ENCODE measurements around the gene WFIKKN2.
"Not testable (repeated sequence)": the region's sequence is repeated elsewhere in the genome, so short reads cannot be mapped to it uniquely, and the experiment has no call there.

The WFIKKN2 gene

DNA sequence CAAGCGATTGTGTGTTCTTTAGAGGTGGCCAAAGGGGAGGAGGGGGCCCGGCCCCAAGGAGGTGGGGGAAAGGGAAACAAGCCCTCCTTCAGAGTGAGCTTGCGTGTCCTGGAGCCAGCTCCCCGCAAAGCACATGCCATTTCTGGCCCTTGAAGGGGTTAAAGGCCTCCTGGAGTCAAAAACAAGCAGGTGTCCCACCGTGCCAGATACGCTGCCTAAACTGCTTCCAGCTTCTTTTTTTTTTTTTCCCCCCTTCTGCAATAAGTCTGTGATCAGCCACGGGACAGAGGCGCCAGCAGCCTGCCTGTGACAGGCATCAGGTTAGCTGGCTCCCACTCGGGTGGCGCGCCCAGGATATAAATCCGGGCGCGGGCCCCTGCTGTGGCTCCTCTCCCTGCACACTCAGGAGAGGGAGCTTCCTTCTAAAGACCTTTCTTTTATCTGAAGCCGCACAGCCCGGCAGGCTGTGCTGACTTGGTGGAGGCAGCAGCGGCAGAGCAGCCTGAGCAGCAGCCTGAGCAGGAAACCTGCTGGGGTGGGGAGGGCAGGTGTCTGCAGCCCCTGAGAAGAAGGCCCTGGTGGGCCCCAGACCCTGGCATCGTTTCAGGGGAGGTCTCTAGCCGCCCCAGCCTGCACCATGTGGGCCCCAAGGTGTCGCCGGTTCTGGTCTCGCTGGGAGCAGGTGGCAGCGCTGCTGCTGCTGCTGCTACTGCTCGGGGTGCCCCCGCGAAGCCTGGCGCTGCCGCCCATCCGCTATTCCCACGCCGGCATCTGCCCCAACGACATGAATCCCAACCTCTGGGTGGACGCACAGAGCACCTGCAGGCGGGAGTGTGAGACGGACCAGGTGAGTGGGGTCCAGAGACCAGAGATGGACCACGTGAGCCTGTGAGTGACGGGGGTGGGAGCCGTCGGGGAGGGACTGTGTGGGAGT is at the start of gene WFIKKN2:
WFIKKN2 (plus strand) TSS at position 286 of the 934 bp plus-strand sequence; CDS start at position 638, 352 bp downstream.
- DNase-seq (ENCODE audit: low read depth, low spot score) = no peak

- no peak for DNase-seq (ENCODE audit: low read depth, low spot score)
Measured at GRCh38 chr17:50785946-50786570, 49.3 kb upstream of the WFIKKN2 start.

DNA sequence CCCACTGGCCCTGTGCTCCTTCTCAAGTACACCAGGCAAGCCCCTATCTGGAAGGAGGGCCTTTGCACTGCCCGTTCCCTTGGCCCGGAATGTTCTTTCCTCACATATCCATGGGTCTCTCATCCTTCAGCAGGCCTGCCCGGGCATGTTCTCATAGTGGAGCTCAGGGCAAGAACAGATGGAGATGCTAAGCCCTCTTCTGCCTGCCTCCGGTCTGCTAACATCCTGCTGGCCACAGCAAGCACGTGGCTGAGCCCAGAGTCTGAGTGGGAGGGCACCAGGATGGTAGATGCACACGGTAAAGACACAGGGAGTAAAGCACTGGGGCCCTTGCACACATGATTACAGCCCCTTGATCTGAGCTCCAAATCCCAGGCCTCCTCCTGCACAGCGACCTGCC is 48.3 kb upstream of the WFIKKN2 start:
- DNase-seq (ENCODE audit: low read depth, low spot score) = no peak

DNA sequence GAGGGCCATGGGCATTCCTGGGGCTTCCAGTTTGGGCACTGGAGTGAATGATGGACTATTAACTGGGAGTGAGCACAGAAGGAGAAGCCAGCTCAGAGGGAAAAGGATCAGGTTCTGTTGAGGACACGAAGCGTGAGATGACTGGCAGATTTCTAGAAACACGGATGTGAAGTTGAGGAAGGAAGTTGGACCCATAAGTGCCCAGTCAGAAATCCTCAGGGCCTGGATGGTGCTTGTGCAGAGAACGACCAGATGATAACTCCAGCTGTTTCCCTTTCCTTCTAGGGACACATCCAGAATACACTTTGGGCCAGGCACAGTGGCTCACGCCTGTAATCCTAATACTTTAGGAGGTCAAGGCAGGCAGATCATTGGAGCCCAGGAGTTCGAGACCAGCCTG is 44.8 kb upstream of the WFIKKN2 start:
- DNase-seq (ENCODE audit: low read depth, low spot score) = no peak

DNA sequence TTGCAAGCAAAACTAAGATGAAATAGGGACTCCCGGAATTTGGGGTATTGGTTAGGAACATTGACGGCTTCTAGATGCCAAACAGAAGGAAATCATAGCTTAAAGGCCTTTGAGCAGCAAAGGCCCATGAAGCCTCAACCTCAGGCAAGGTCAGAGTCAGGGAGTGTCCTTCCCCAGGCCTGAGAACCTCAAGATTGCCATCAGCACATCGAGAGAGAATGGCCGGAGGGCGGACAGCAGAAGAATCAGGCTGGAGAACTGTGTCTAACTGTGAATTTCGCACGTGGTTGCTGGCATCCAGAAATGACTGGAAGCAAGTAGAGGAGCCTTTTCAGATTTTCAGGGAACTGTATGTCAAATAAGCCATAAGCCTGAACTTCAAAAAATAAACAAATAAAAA is 43.3 kb upstream of the WFIKKN2 start:
- DNase-seq (ENCODE audit: low read depth, low spot score) = no peak

DNA sequence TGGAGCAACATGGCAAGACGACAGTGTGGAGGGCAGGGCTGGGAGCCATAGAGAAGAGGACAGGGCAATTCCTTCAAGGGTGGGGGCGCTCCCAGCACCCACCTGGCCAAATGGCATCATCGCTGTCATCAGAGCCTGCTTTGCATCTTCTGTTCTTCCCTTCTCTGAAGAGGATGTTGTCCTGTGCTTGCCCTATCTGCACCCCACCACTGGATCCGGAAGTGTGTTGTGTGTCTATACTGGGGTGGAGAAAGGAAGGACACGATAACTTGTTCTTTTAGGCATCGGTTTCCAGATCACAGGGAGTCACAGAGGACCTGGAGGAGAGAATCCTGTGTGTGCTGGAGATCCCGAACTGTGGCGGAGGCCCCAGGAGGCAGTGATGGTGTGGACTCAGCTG is 42.4 kb upstream of the WFIKKN2 start:
- no peak for DNase-seq (ENCODE audit: low read depth, low spot score)

GRCh38 chr17:50794361-50794760 is 41.0 kb upstream of the WFIKKN2 start:
- DNase-seq (ENCODE audit: low read depth, low spot score) = no peak

DNA sequence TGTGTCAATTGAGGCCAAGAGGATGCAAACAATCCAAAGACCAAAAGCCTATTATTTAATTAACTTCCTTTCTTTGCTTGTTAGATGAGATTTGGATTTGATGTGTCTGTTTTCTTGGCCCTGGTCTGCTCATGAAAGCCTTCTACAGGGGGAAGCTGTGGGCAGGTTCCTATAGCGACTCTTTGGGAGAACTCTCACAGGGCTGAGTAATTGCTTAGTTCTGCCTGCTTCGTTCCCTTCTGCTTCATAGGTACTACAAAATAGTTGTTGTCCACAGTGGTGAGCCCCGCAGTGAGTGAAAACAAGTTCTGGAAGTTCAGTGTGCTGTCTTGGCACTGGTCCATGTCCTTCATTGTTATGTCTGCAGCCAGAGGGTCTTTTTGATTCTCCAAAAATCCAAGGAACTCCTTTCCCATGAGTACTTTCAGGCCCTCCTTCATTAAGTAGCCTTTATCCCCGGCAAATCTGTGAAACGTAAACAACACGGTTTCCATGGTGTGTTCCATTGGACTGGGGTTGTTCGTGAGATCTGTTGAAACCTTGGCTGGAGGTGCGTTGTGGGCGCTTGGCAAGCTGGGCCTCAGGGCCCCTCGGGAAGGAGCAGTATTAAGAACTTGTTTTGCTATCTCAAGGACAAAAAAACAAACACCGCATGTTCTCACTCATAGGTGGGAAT is 38.1 kb upstream of the WFIKKN2 start:
- no peak for DNase-seq (ENCODE audit: low read depth, low spot score)

GRCh38 chr17:50798424-50799288 is 36.7 kb upstream of the WFIKKN2 start:
- no peak for DNase-seq (ENCODE audit: low read depth, low spot score)

- no peak for DNase-seq (ENCODE audit: low read depth, low spot score)
Measured at GRCh38 chr17:50799582-50799981, 35.8 kb upstream of the WFIKKN2 start.

- DNase-seq (ENCODE audit: low read depth, low spot score) = no peak
Measured at GRCh38 chr17:50800196-50800700, 35.1 kb upstream of the WFIKKN2 start.

DNA sequence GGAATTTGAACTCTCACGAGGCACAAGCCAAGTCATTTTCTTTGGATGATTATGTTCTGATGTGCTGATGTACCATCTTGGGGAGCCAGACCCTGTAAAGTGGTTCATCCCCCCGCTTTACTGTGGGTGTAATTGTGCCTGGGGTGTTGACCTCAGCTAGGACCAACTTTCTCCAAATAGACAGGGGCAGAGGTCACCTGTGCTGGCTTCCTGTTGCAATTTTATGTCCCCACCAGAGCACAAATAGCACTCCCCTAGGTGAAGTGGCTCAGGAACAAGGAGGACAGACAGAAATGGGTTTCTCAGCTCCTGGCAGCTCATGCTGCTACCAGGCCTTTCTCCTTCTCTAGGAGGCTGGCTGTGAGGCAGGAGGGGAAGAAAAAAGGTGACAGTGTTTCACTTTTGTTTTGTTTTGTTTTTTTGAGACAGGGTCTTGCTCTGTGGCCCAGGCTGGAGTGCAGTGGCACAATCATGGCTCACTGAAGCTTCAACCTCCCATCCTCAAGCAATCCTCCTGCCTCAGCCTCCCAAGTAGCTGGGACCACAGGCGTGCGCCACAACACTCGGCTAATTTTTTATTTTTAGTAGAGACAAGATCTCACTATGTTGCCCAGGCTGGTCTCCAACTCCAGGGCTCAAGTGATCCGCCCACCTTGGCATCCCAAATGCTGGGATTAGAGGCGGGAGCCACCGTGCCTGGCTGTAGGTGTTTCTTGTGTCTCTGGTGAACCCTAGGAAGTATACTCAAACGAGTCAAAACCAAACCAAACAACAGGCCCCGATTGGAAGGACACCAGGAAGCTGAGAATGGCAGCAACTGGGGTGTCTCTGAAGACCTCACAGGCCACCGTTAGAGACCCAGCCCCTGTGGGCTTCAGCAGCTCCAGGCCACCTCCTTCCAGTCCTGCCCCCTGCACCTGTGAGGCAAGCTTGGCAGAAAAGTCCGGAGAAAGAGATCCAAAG is 32.5 kb upstream of the WFIKKN2 start:
- DNase-seq (ENCODE audit: low read depth, low spot score) = no peak

DNA sequence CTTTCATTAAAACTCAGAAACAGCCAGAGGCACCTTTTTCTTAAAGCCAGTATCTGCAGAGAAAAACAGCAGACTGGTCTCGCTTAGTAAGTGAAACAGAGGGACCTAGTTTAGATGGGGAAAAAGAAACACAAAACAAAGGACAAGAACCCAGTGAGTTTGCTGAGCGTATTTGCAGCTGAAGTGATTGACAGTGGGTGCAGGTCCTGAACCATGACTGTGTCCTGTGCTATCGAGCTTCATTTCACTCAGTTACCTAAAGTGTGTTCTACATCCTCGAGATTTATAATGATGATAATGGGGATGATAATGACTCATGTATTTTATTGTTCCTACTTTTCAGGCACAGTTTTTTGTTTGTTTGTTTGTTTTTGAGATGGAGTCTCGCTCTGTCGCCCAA is 31.7 kb upstream of the WFIKKN2 start:
- DNase-seq (ENCODE audit: low read depth, low spot score) = no peak

GRCh38 chr17:50804749-50805475 is 30.5 kb upstream of the WFIKKN2 start:
- DNase-seq (ENCODE audit: low read depth, low spot score) = not testable (repeated sequence)

DNA sequence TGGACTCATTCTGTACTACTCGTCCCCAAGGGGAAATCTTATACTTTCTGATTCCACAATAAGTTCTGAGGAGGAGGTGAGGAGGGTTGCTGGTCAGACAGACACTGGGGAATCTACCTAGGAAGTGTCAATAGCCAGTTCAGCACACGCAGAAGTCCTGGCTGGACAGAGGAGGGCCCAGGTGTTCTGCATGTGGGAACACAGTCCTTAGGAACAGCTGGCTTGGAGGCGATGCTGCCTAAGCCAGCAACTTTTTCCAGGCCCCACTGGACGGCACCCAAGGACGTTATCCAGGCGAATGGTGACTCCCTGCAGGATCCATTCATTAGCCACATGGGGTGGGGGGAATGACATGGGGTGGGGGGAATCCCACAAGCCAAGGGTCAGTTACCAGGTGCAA is 29.9 kb upstream of the WFIKKN2 start:
- DNase-seq (ENCODE audit: low read depth, low spot score) = no peak

DNA sequence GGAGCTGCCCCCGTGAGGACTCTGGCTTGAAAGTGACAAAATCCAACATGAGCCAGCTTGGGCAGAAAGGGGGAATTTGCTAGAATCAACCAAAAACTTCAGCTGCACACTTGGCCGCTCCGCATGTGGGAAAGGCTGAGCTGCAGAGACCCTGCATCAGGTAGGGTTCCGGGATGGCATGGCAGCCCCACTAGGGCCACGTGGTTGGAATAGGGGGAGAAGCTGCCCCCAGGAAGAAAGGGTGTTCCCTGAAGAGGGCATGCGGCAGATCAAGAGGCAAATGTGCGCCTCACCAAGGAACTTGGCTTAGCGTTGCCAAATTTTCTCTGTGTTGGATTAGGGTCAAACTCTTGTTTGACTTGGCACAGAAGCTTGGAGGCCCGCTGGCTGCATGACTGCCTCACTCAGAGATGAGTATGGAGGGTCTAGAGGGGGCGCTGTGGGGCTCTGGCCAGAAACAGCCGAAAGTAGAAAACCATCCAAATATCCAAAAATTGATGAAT is 29.2 kb upstream of the WFIKKN2 start:
- no peak for DNase-seq (ENCODE audit: low read depth, low spot score)

- no peak for DNase-seq (ENCODE audit: low read depth, low spot score)
Measured at GRCh38 chr17:50807009-50807408, 28.4 kb upstream of the WFIKKN2 start.

- DNase-seq (ENCODE audit: low read depth, low spot score) = no peak
Measured at GRCh38 chr17:50807675-50808074, 27.7 kb upstream of the WFIKKN2 start.

DNA sequence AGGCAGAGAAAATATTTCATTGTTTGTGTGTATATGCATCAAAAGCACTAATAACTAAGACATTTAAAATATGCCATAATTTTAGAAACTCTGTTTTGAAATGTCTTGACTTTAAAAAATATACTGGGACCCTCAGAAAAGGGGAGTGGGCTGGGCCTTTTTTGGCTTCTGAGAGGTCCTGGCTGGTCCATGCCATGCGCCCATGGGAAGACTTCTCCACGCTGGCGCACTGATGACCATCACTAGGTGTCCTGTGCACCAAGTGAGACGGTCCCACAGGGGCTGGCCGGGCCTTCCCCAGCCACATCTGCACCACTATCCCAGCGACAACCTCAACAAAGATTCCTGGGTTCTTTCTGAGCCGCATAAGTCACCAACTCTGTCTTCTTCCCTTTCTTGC is 27.0 kb upstream of the WFIKKN2 start:
- no peak for DNase-seq (ENCODE audit: low read depth, low spot score)
